Measurements from ENCODE around the gene MEGF10. TPM values are rescaled to one million over a fixed set of nuclear protein-coding genes. Genes with fewer than 3 reads are reported as not detected.

MEGF10 gene
- total RNA-seq, 1 donor, result 1.3 TPM

DNA sequence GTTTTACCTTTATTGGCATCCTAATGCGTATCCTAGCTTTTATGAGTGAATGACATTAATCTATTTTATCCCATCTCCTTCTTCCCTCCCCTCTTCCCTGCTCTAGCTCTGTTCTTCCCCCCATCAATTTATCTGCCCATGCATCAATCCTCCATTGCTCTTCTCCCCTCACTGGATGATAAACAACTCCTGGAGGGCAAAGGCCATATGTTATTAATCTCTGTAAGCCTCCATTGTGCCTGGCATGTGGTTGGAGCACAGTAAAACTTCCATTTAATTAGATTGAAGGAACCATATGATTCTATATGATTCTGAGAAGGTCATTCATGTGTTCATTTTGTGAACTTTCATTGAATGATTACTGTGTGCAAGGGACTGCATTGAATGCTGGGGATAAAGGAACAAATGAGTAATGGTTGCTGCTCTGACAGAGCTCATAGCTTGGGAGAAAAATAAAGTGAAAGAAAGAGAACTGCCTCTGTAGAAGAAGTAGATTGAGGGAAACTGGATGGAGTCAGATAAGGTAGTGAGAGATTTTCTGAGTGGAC lies 85.0 kb downstream of the MEGF10 start:
- no peak overlapping the region for H3K4me3 ChIP-seq (ENCODE audit: low read depth, low read length)
- TF ChIP-seq, protein P1, sequence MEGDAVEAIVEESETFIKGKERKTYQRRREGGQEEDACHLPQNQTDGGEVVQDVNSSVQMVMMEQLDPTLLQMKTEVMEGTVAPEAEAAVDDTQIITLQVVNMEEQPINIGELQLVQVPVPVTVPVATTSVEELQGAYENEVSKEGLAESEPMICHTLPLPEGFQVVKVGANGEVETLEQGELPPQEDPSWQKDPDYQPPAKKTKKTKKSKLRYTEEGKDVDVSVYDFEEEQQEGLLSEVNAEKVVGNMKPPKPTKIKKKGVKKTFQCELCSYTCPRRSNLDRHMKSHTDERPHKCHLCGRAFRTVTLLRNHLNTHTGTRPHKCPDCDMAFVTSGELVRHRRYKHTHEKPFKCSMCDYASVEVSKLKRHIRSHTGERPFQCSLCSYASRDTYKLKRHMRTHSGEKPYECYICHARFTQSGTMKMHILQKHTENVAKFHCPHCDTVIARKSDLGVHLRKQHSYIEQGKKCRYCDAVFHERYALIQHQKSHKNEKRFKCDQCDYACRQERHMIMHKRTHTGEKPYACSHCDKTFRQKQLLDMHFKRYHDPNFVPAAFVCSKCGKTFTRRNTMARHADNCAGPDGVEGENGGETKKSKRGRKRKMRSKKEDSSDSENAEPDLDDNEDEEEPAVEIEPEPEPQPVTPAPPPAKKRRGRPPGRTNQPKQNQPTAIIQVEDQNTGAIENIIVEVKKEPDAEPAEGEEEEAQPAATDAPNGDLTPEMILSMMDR (IDR thresholded peaks at IDR 0.05; ENCODE audit: insufficient read depth, low read depth, low read length), result no peak
- no peak for DNase-seq (ENCODE audit: low read depth)

DNA sequence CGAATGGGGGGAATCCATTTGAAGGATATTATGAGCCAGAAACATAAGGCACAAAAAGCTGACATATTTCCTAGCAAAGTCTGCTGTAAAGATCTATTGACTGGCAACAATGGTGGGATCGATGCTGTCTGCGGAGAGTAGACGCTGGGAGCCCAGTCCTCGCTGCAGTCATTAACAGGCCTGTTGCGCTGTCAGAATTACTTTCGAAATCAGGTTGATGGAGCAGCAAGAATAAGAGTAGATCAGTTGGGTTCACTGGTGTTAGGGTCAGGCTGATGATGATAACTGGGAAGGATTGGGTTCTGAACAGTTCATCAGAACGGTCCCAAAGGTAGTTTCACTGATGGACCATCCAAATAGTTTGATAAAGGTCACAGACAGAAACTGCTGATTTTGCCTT lies 87.1 kb downstream of the MEGF10 start:
- TF ChIP-seq, protein P1 (IDR thresholded peaks at IDR 0.05; ENCODE audit: insufficient read depth, low read depth, low read length), result no peak
- no peak for DNase-seq (ENCODE audit: low read depth)
- no peak overlapping the region for H3K4me3 ChIP-seq (ENCODE audit: low read depth, low read length)

DNA sequence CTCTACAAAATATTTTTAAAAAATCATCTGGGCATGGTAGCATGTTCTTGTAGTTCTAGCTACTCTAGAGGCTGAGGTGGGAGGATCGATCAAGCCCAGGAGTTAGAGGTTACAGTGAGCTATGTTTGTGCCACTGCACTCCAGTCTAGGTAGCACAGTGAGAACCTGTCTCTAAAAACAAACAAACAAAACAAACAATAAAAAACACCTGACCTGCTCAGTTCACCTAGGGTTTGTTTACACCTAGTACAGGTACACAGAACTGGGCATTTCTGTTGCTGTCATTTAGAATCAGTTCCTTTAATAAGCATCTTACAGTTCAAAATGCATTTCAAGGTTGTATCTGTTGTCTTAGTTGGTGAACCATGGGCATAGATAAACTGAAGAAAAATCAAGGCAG lies 95.3 kb downstream of the MEGF10 start:
- TF ChIP-seq, protein P1 (IDR thresholded peaks at IDR 0.05; ENCODE audit: insufficient read depth, low read depth, low read length), result no peak
- DNase-seq (ENCODE audit: low read depth), result no peak
- H3K4me3 ChIP-seq (ENCODE audit: low read depth, low read length), result no peak overlapping the region

DNA sequence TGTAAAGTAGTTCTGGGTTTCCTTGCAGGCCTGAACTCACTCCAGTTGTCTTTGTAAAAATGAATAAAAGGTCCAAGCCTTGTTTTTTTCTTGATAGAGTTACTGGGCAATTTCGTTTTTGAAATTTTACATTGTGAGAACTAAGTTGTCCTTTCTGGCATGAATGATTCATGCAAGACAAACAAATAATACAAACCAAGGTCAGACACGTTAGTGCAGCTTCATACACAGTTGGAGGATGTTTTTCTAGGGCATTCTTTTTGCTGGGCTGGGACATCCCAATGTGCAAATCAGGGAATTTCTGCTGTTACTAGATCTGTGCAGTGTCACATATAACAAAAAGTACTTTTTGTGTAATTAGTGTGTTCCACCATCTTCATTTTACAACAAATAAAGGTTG lies 96.0 kb downstream of the MEGF10 start:
- DNase-seq (ENCODE audit: low read depth), result peak; percentile 33
- TF ChIP-seq, protein P1 (IDR thresholded peaks at IDR 0.05; ENCODE audit: insufficient read depth, low read depth, low read length), result no peak
- H3K4me3 ChIP-seq (ENCODE audit: low read depth, low read length), result no peak overlapping the region

DNA sequence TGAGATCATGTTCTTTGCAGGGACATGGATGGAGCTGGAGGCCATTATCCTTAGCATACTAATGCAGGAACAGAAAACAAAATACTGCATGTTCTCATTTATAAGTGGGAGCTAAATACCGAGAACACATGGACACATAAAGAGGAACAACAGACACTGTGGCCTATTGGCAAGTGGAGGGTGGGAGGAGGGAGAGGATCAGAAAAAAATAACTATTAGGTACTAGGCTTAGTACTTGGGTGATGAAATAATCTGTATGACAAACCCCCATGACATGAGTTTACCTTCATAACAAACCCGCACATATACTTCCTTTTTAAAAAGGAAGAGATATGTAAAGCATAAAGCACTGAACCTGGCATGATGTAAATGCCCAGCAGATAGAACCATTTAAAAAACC lies 99.0 kb downstream of the MEGF10 start:
- TF ChIP-seq, protein P1 (IDR thresholded peaks at IDR 0.05; ENCODE audit: insufficient read depth, low read depth, low read length), result no peak
- no peak for DNase-seq (ENCODE audit: low read depth)
- no peak overlapping the region for H3K4me3 ChIP-seq (ENCODE audit: low read depth, low read length)

DNA sequence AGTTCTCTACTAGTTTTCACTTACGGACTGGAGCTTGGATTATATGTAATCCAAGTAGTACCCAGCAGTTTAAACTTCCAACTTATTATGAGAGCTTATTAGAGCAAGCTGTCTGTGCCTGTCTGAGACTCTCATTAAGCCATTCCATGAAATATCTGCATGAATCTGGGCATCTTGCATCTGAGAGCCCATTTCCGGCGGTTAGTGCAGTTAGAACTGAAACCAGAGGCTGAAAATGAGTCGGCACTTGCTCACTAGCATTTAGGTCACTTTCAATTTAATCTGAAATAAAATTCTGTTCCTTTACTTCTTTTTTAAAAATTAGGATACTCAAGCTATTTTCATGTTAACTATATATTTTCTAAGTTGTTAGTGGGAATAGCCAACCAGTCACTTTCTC lies 102.2 kb downstream of the MEGF10 start:
- no peak overlapping the region for H3K4me3 ChIP-seq (ENCODE audit: low read depth, low read length)
- DNase-seq (ENCODE audit: low read depth), result no peak
- TF ChIP-seq, protein P1 (IDR thresholded peaks at IDR 0.05; ENCODE audit: insufficient read depth, low read depth, low read length), result no peak

DNA sequence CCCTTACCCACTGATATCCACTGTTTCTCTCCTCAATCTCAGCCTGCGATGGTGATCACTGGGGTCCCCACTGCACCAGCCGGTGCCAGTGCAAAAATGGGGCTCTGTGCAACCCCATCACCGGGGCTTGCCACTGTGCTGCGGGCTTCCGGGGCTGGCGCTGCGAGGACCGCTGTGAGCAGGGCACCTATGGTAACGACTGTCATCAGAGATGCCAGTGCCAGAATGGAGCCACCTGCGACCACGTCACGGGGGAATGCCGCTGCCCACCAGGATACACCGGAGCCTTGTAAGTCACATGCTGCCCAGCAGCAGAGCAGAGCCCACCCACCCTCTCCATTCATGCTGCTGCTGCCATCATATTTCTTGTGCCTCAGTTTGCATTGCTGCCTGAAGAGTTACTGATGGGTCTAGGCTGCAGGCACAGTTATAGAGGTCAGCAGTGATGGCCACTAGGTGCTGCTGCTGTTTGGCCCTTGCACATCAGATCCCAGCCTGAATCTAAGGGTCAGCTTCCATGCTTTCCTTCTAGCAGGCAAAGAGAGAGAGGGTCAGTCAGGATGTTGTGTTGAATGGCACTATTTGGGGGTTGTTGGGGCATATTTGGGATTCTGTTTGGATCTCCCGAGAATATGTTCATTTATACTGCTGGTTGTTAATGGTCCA lies 106.0 kb downstream of the MEGF10 start:
- TF ChIP-seq, protein P1 (IDR thresholded peaks at IDR 0.05; ENCODE audit: insufficient read depth, low read depth, low read length), result peak; percentile 3
- no peak overlapping the region for H3K4me3 ChIP-seq (ENCODE audit: low read depth, low read length)
- no peak for DNase-seq (ENCODE audit: low read depth)
